ENCODE results near the gene NCOA5. TPM values are rescaled to one million over a fixed set of nuclear protein-coding genes. Genes with fewer than 3 reads are reported as not detected.
A peak's percentile ranks its signal among the peaks of the same experiment; 100 is the strongest.

NCOA5 gene
- total RNA-seq, 1 donor = 14.5 TPM

- Histone ChIP-seq H3K27ac (ENCODE audit: low read depth, low read length) (no peak overlapping the region), H3K4me3 (ENCODE audit: insufficient read depth, low read length) (no peak overlapping the region), H3K9me3 (ENCODE audit: low read depth, low read length) (no peaks in the 10 kb centered on the region), H2AFZ (ENCODE audit: low read length) (no peak overlapping the region), H3K27me3 (ENCODE audit: insufficient read depth, low read length) (peaks cover 18% of the 10 kb centered on the region), H3K4me1 (ENCODE audit: insufficient read depth, low read length) (no peaks in the 10 kb centered on the region), H4K20me1 (ENCODE audit: insufficient read depth, low read length) (no peaks in the 10 kb centered on the region), H3K4me2 (ENCODE audit: insufficient read depth, low read length) (no peak overlapping the region), H3K79me2 (ENCODE audit: insufficient read depth, low read length) (no peaks in the 10 kb centered on the region), H3K36me3 (ENCODE audit: insufficient read depth, low read length) (no peaks in the 10 kb centered on the region)
- TF ChIP-seq, protein P1, sequence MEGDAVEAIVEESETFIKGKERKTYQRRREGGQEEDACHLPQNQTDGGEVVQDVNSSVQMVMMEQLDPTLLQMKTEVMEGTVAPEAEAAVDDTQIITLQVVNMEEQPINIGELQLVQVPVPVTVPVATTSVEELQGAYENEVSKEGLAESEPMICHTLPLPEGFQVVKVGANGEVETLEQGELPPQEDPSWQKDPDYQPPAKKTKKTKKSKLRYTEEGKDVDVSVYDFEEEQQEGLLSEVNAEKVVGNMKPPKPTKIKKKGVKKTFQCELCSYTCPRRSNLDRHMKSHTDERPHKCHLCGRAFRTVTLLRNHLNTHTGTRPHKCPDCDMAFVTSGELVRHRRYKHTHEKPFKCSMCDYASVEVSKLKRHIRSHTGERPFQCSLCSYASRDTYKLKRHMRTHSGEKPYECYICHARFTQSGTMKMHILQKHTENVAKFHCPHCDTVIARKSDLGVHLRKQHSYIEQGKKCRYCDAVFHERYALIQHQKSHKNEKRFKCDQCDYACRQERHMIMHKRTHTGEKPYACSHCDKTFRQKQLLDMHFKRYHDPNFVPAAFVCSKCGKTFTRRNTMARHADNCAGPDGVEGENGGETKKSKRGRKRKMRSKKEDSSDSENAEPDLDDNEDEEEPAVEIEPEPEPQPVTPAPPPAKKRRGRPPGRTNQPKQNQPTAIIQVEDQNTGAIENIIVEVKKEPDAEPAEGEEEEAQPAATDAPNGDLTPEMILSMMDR (IDR thresholded peaks at IDR 0.05; ENCODE audit: extremely low read depth, low read depth, low read length) = no peak
- peak; percentile 13 for DNase-seq (ENCODE audit: insufficient read length, low spot score, missing footprints)
Observed at GRCh38 chr20:46035713-46036112, 54.0 kb downstream of the NCOA5 start.

DNA sequence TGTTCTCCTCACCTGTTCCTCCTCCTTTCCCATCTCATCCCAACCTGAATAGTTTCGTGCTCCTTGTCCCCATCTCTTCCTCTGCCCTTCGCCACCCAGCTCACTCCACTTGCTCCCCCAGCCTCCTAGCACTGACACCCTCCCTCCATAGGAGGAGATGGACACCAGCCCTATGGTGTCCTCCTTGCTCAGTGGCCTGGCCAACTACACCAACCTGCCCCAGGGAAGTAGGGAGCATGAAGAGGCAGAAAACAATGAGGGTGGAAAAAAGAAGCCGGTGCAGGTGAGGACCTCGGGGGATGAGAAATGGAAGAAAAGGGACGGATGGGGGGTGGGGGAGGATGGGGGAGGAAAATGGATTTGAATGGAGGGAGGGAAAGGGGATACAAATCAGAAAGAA, 54.5 kb downstream of the NCOA5 start:
- H3K79me2 ChIP-seq (ENCODE audit: insufficient read depth, low read length) = no peaks in the 10 kb centered on the region
- H3K27ac ChIP-seq (ENCODE audit: low read depth, low read length) = no peak overlapping the region
- no peaks in the 10 kb centered on the region for H4K20me1 ChIP-seq (ENCODE audit: insufficient read depth, low read length)
- DNase-seq (ENCODE audit: insufficient read length, low spot score, missing footprints) = peak; percentile 77
- no peak overlapping the region for H3K4me3 ChIP-seq (ENCODE audit: insufficient read depth, low read length)
- no peaks in the 10 kb centered on the region for H3K9me3 ChIP-seq (ENCODE audit: low read depth, low read length)
- H3K4me2 ChIP-seq (ENCODE audit: insufficient read depth, low read length) = no peak overlapping the region
- H3K4me1 ChIP-seq (ENCODE audit: insufficient read depth, low read length) = no peaks in the 10 kb centered on the region
- no peak overlapping the region for H2AFZ ChIP-seq (ENCODE audit: low read length)
- TF ChIP-seq, protein P1 (IDR thresholded peaks at IDR 0.05; ENCODE audit: extremely low read depth, low read depth, low read length) = no peak
- no peaks in the 10 kb centered on the region for H3K36me3 ChIP-seq (ENCODE audit: insufficient read depth, low read length)
- peaks cover 21% of the 10 kb centered on the region for H3K27me3 ChIP-seq (ENCODE audit: insufficient read depth, low read length)

- TF ChIP-seq, protein P1 (IDR thresholded peaks at IDR 0.05; ENCODE audit: extremely low read depth, low read depth, low read length) = no peak
- Histone ChIP-seq H3K27ac (ENCODE audit: low read depth, low read length) (no peak overlapping the region), H4K20me1 (ENCODE audit: insufficient read depth, low read length) (no peaks in the 10 kb centered on the region), H3K4me2 (ENCODE audit: insufficient read depth, low read length) (no peak overlapping the region), H3K9me3 (ENCODE audit: low read depth, low read length) (no peaks in the 10 kb centered on the region), H2AFZ (ENCODE audit: low read length) (no peak overlapping the region), H3K79me2 (ENCODE audit: insufficient read depth, low read length) (no peaks in the 10 kb centered on the region), H3K4me1 (ENCODE audit: insufficient read depth, low read length) (no peaks in the 10 kb centered on the region), H3K4me3 (ENCODE audit: insufficient read depth, low read length) (no peak overlapping the region), H3K36me3 (ENCODE audit: insufficient read depth, low read length) (no peaks in the 10 kb centered on the region), H3K27me3 (ENCODE audit: insufficient read depth, low read length) (peaks cover 30% of the 10 kb centered on the region)
- peak; percentile 9 for DNase-seq (ENCODE audit: insufficient read length, low spot score, missing footprints)
Observed at GRCh38 chr20:46034039-46034438, 55.7 kb downstream of the NCOA5 start.

DNA sequence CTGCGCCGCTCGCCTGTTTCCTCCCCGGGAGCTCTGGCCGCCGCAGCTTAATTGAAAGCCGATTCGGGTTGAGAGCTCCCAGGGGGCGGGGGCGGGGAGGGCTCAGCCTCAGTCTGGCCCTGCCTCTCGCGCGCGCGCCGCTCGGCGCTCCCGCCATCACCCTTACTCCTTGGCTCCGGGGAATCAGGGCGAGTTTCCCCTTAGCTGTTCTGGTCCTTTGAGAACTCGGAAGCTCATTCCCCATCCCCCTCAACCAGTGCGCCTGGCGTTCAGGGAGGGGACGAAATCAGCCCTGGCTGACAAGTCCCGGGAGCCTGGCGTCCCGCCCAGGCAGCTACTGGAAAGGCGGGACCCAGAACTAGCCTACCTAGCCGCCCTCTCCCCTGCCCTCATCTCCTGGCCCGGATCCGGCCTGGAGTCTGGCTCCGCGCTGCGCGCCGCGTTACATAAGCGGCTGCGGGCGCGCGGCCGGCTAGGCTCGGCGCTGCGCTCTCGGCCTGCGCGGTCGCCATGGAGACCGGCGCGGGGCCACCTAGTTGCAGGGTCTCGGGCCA, 58.0 kb downstream of the NCOA5 start:
- H3K27ac ChIP-seq (ENCODE audit: low read depth, low read length) = no peak overlapping the region
- H3K4me3 ChIP-seq (ENCODE audit: insufficient read depth, low read length) = no peak overlapping the region
- no peaks in the 10 kb centered on the region for H3K4me1 ChIP-seq (ENCODE audit: insufficient read depth, low read length)
- no peaks in the 10 kb centered on the region for H3K36me3 ChIP-seq (ENCODE audit: insufficient read depth, low read length)
- H3K79me2 ChIP-seq (ENCODE audit: insufficient read depth, low read length) = no peaks in the 10 kb centered on the region
- H3K27me3 ChIP-seq (ENCODE audit: insufficient read depth, low read length) = peaks cover 43% of the 10 kb centered on the region
- H3K9me3 ChIP-seq (ENCODE audit: low read depth, low read length) = no peaks in the 10 kb centered on the region
- H4K20me1 ChIP-seq (ENCODE audit: insufficient read depth, low read length) = peaks cover 4% of the 10 kb centered on the region
- DNase-seq (ENCODE audit: insufficient read length, low spot score, missing footprints) = peak; percentile 88
- H3K4me2 ChIP-seq (ENCODE audit: insufficient read depth, low read length) = no peak overlapping the region
- TF ChIP-seq, protein P1 (IDR thresholded peaks at IDR 0.05; ENCODE audit: extremely low read depth, low read depth, low read length) = no peak
- no peak overlapping the region for H2AFZ ChIP-seq (ENCODE audit: low read length)

Measured in osteoblast (primary cell).